H1 (cell line): ENCODE measurements around the gene LCN9. TPM values are rescaled to one million over a fixed set of nuclear protein-coding genes. Genes with fewer than 3 reads are reported as not detected.

Source experiments
- CTCF ChIA-PET: fragments of 300-600 bp; sonication (Branson Sonifier 250); formaldehyde crosslinking; loops from one replicate; lab custom pipeline; 2021; ENCODE audit not compliant: partially characterized antibody; lab: Charles Lee
- POLR2A ChIA-PET: fragments of 300-600 bp; sonication (Branson Sonifier 250); formaldehyde crosslinking; loops from one replicate; lab custom pipeline; 2021; ENCODE audit warnings: inconsistent platforms; ENCODE audit not compliant: partially characterized antibody; lab: Charles Lee
- DNase-seq, 2 experiments: peaks; one replicate each; pipeline versions ENCODE4 v3.0.0 to v3.0.0-alpha.2; 2010 to 2022; ENCODE audit warnings: low spot score in 2 of 2, low read depth in 1 of 2, mixed read lengths in 1 of 2
- FAIRE-seq: peaks from 2 replicates; lab custom pipeline; 2011; peaks lifted over from hg19 to GRCh38; lab: Jason Lieb, UNC
- H2AFZ ChIP-seq: 2 replicates; pipeline ENCODE4 v1.8.1; 2012; ENCODE audit warnings: low read length, inconsistent platforms
- H2AK5ac ChIP-seq: 2 replicates; pipeline ENCODE4 v1.6.1; 2013; ENCODE audit warnings: low read depth, low read length
- H2BK120ac ChIP-seq: replicated peaks from 2 replicates; pipeline ENCODE3; 2013; ENCODE audit warnings: low read depth, low read length, inconsistent platforms
- H2BK12ac ChIP-seq: 2 replicates; pipeline ENCODE4 v1.6.1; 2013; ENCODE audit warnings: low read depth, low read length
- H2BK15ac ChIP-seq: 2 replicates; pipeline ENCODE4 v1.6.1; 2013; ENCODE audit warnings: low read length
- H2BK20ac ChIP-seq: 2 replicates; pipeline ENCODE4 v1.6.1; 2013; ENCODE audit warnings: low read length
- H2BK5ac ChIP-seq: 2 replicates; pipeline ENCODE4 v1.6.1; 2013; ENCODE audit warnings: low read depth, low read length
- H3K14ac ChIP-seq: 2 replicates; pipeline ENCODE4 v1.6.1; 2013; ENCODE audit warnings: inconsistent platforms; ENCODE audit not compliant: insufficient read length
- H3K18ac ChIP-seq: 2 replicates; pipeline ENCODE4 v1.6.1; 2013; ENCODE audit warnings: low read length; ENCODE audit errors: extremely low read depth
- H3K23ac ChIP-seq: 2 replicates; pipeline ENCODE4 v1.6.1; 2013; ENCODE audit warnings: inconsistent platforms; ENCODE audit not compliant: insufficient read length
- H3K23me2 ChIP-seq: 2 replicates; pipeline ENCODE4 v1.6.1; 2013; ENCODE audit warnings: low read depth, low read length
- H3K27ac ChIP-seq: 2 replicates; pipeline ENCODE4 v1.6.1; 2011; ENCODE audit warnings: low read depth, low read length, inconsistent platforms
- H3K27me3 ChIP-seq, 4 experiments: replicated peaks in 1 of 4; 1 replicate in 1 of 4; 2 replicates in 3 of 4; pipeline versions ENCODE4 v1.6.1 to v1.8.1; 2011 to 2013; ENCODE audit warnings: low read length in 3 of 4, mild to moderate bottlenecking in 3 of 4, inconsistent platforms in 2 of 4, mixed read lengths in 2 of 4, moderate library complexity in 1 of 4; ENCODE audit not compliant: control insufficient read depth in 3 of 4, insufficient read depth in 3 of 4; ENCODE audit errors: extremely low read depth in 1 of 4
- H3K36me3 ChIP-seq, 4 experiments: 2 replicates each; pipeline versions ENCODE4 v1.6.1 to v1.8.1; 2011 to 2013; ENCODE audit warnings: mild to moderate bottlenecking in 4 of 4, low read length in 3 of 4, moderate library complexity in 2 of 4, control low read depth in 1 of 4, inconsistent platforms in 1 of 4; ENCODE audit not compliant: insufficient read depth in 4 of 4, control insufficient read depth in 2 of 4
- H3K4ac ChIP-seq: replicated peaks from 2 replicates; pipeline ENCODE3; 2013; ENCODE audit warnings: low read length, low read depth, mixed read lengths, inconsistent platforms; ENCODE audit not compliant: insufficient read length
- H3K4me1 ChIP-seq, 4 experiments: replicated peaks in 1 of 4; 1 replicate in 1 of 4; 2 replicates in 3 of 4; pipeline versions ENCODE4 v1.6.1 to v1.8.1; 2011 to 2013; ENCODE audit warnings: low read length in 3 of 4, inconsistent platforms in 2 of 4, mixed read lengths in 1 of 4; ENCODE audit not compliant: insufficient read depth in 4 of 4, control insufficient read depth in 3 of 4
- H3K4me2 ChIP-seq, 2 experiments: 2 replicates each; pipeline versions ENCODE4 v1.6.1 to v1.8.1; 2011 to 2013; ENCODE audit warnings: low read depth in 2 of 2, low read length in 2 of 2, control low read depth in 1 of 2, inconsistent platforms in 1 of 2, mild to moderate bottlenecking in 1 of 2; ENCODE audit not compliant: insufficient read depth in 1 of 2
- H3K4me3 ChIP-seq, 4 experiments: fragments of 200-600, 300-600 bp in 1 of 4; sonication (generic), shearing (Covaris generic), sonication (Bioruptor Twin) in 1 of 4; 2 replicates each; pipeline versions ENCODE4 v1.5.1 to v1.8.1; 2011 to 2016; ENCODE audit warnings: low read length in 4 of 4, low read depth in 3 of 4, control low read depth in 2 of 4, inconsistent platforms in 2 of 4, mild to moderate bottlenecking in 2 of 4, mixed read lengths in 1 of 4, moderate library complexity in 1 of 4; ENCODE audit not compliant: insufficient read depth in 2 of 4; ENCODE audit errors: extremely low read depth in 1 of 4
- H3K56ac ChIP-seq: replicated peaks from 2 replicates; pipeline ENCODE3; 2013; ENCODE audit warnings: low read depth, mild to moderate bottlenecking, mixed read lengths, low read length, inconsistent platforms; ENCODE audit not compliant: insufficient read length
- H3K79me1 ChIP-seq: 2 replicates; pipeline ENCODE4 v1.6.1; 2013; ENCODE audit warnings: low read depth, low read length, control low read depth
- H3K79me2 ChIP-seq, 2 experiments: 2 replicates each; pipeline versions ENCODE4 v1.6.1 to v1.8.1; 2012 to 2013; ENCODE audit warnings: low read length in 2 of 2, mild to moderate bottlenecking in 2 of 2, inconsistent platforms in 1 of 2; ENCODE audit not compliant: insufficient read depth in 2 of 2, control insufficient read depth in 1 of 2
- H3K9ac ChIP-seq, 4 experiments: replicated peaks in 1 of 4; 1 replicate in 1 of 4; 2 replicates in 3 of 4; pipeline versions ENCODE4 v1.6.1 to v1.8.1; 2011 to 2013; ENCODE audit warnings: low read depth in 3 of 4, low read length in 3 of 4, control low read depth in 2 of 4, mild to moderate bottlenecking in 2 of 4, moderate library complexity in 2 of 4, inconsistent platforms in 1 of 4; ENCODE audit errors: extremely low read depth in 1 of 4
- H3K9me3 ChIP-seq, 2 experiments: 2 replicates each; pipeline versions ENCODE4 v1.6.1 to v1.8.1; 2012 to 2013; ENCODE audit warnings: mild to moderate bottlenecking in 2 of 2, moderate library complexity in 2 of 2, control low read depth in 1 of 2, inconsistent platforms in 1 of 2, low read depth in 1 of 2, low read length in 1 of 2, mixed read lengths in 1 of 2; ENCODE audit not compliant: insufficient read depth in 2 of 2
- H4K20me1 ChIP-seq, 2 experiments: replicated peaks in 1 of 2; 2 replicates each; pipeline versions ENCODE3 to v1.8.1; 2011 to 2013; ENCODE audit warnings: inconsistent platforms in 2 of 2, low read length in 2 of 2, mild to moderate bottlenecking in 1 of 2; ENCODE audit not compliant: insufficient read depth in 2 of 2, control insufficient read depth in 1 of 2
- H4K5ac ChIP-seq: 2 replicates; pipeline ENCODE4 v1.6.1; 2013; ENCODE audit warnings: low read length, low read depth, mixed read lengths, inconsistent platforms; ENCODE audit not compliant: insufficient read length
- H4K8ac ChIP-seq: 2 replicates; pipeline ENCODE4 v1.8.0; 2013; ENCODE audit warnings: mild to moderate bottlenecking, moderate library complexity, low read length, inconsistent platforms; ENCODE audit not compliant: insufficient read depth; ENCODE audit errors: extremely low read depth
- H4K91ac ChIP-seq: replicated peaks from 2 replicates; pipeline ENCODE3; 2013; ENCODE audit warnings: low read length, mixed read lengths, inconsistent platforms; ENCODE audit not compliant: insufficient read length
- ASH2L ChIP-seq: fragments of 200-600, 300-600 bp; sonication (generic); IDR thresholded peaks from one replicate; pipeline ENCODE4 v1.7.1; 2017; ENCODE audit warnings: low read length
- CBX8 ChIP-seq: fragments of 300-800, 300-1000 bp; sonication (generic); IDR thresholded peaks from 2 replicates; pipeline ENCODE4 v1.7.1; 2016; ENCODE audit warnings: low read depth, low read length, borderline replicate concordance
- CHD1 ChIP-seq: IDR thresholded peaks from 2 replicates; pipeline ENCODE4 v1.6.1; 2012; ENCODE audit warnings: low read depth, low read length, improper control_type of control experiment
- CTBP2 ChIP-seq: IDR thresholded peaks from 2 replicates; pipeline ENCODE4 v1.7.0; 2011; ENCODE audit warnings: borderline replicate concordance, mild to moderate bottlenecking, moderate library complexity, mixed read lengths, low read length; ENCODE audit not compliant: insufficient read depth, insufficient read length
- EGR1 ChIP-seq: IDR thresholded peaks from 2 replicates; pipeline ENCODE4 v1.6.1; 2011; ENCODE audit warnings: low read depth, low read length, borderline replicate concordance
- HDAC6 ChIP-seq: IDR thresholded peaks from one replicate; pipeline ENCODE4 v1.7.1; 2012; ENCODE audit warnings: low read depth, mild to moderate bottlenecking, inconsistent platforms, low read length, moderate library complexity
- KDM1A ChIP-seq: fragments of 200-600, 300-600 bp; sonication (generic); IDR thresholded peaks from 2 replicates; pipeline ENCODE4 v1.7.1; 2016; ENCODE audit warnings: mild to moderate bottlenecking, low read length, borderline replicate concordance
- POLR2A ChIP-seq, 2 experiments: IDR thresholded peaks; 1 replicate in 1 of 2; 2 replicates in 1 of 2; pipeline ENCODE4 v1.6.1; 2011; ENCODE audit warnings: low read depth in 2 of 2, low read length in 2 of 2, mild to moderate bottlenecking in 2 of 2; ENCODE audit errors: control extremely low read depth in 1 of 2
- POLR2AphosphoS5 ChIP-seq: IDR thresholded peaks from 2 replicates; pipeline ENCODE4 v1.6.1; 2011; ENCODE audit warnings: low read depth, low read length
- RBBP5 ChIP-seq: IDR thresholded peaks from 2 replicates; pipeline ENCODE4 v1.7.1; 2012; ENCODE audit warnings: low read depth, mild to moderate bottlenecking, inconsistent platforms, low read length, moderate library complexity, borderline replicate concordance
- SP1 ChIP-seq: IDR thresholded peaks from 2 replicates; pipeline ENCODE4 v1.6.1; 2011; ENCODE audit warnings: low read depth, low read length
- SUZ12 ChIP-seq: fragments of 200-600 bp; sonication (generic); IDR thresholded peaks from 2 replicates; pipeline ENCODE4 v1.6.1; 2012; ENCODE audit warnings: mild to moderate bottlenecking, inconsistent platforms, low read length, moderate library complexity, mixed read lengths
- TEAD4 ChIP-seq: IDR thresholded peaks from 2 replicates; pipeline ENCODE4 v1.6.1; 2012; ENCODE audit warnings: low read depth, low read length, inconsistent platforms, mixed read lengths
- USF2 ChIP-seq: IDR thresholded peaks from 2 replicates; pipeline ENCODE4 v1.6.1; 2011; ENCODE audit warnings: low read length, improper control_type of control experiment
- WGBS, 2 experiments: shearing (Covaris generic) in 1 of 2; methylation state at CpG; one replicate each; pipeline versions ENCODE4 v1.1.6 to v1.1.7; 2013 to 2015; ENCODE audit warnings: low lambda C conversion rate in 2 of 2, mixed read lengths in 2 of 2, inconsistent platforms in 1 of 2, low coverage in 1 of 2, missing lambda C conversion rate in 1 of 2; ENCODE audit not compliant: insufficient replicate concordance in 2 of 2, insufficient coverage in 1 of 2, insufficient read length in 1 of 2; ENCODE audit errors: extremely low coverage in 1 of 2, missing lambda C conversion rate in 1 of 2; 5-methylcytosine and 5-hydroxymethylcytosine counted together
- polyA plus RNA-seq, 7 experiments: library from polyadenylated mRNA; depleted of rRNA in 3 of 7; stranded (reverse) in 5 of 7; unstranded in 2 of 7; fragments of >200 nt in 5 of 7; fragments of 200-250 nt in 2 of 7; gene quantifications; 1 replicate in 5 of 7; 2 replicates in 1 of 7; 4 replicates in 1 of 7; pipeline versions ENCODE4 v1.2.1 to v1.2.3, GENCODE V29; 2011 to 2013; ENCODE audit warnings: missing spikeins in 2 of 7, mixed read lengths in 2 of 7
- total RNA-seq: library from RNA; stranded (reverse); fragmentation: NEBNext Ultra II Directional; extraction: Animal tissue kit (Norgen Biotek cat#: 25700); gene quantifications from 2 replicates; pipeline ENCODE4 v1.2.1, GENCODE V29; 2021

The LCN9 gene
- total and polyA plus RNA-seq, 2 of the 8 experiments (the other 6 are each of a cell fraction or from before 2014, with no cell fraction given), result 2.3 to 3.1 TPM

- ChIA-PET CTCF (interaction anchor here (1.4 to 2.1 kb wide), 2 partner anchors 11 to 23 kb away, joined by 3 to 7 read pairs; no protein-coding TSS in a partner anchor), POLR2A (interaction anchor here (1.0 kb wide), 1 partner anchor 8 kb away, joined by 3 read pairs; no protein-coding TSS in a partner anchor)
- Histone ChIP-seq H3K27ac (no peak within 1 kb of the TSS), H2BK12ac (no peak within 1 kb of the TSS), H3K4ac (no peak within 1 kb of the TSS), H3K56ac (no peak within 1 kb of the TSS), H2AFZ (no peak within 1 kb of the TSS), H3K4me3 (no peak within 1 kb of the TSS; a peak in 1 of 8 replicates), H2BK20ac (no peak within 1 kb of the TSS), H3K9me3 (peaks cover 10 to 22% of the 10 kb centered on the region in 2 experiments; a peak in 3 of 4 replicates), H3K79me2 (no peaks in the 10 kb centered on the region), H2BK15ac (no peak within 1 kb of the TSS), H2BK120ac (no peak within 1 kb of the TSS), H4K8ac (no peak within 1 kb of the TSS), H3K23me2 (no peaks in the 10 kb centered on the region), H3K9ac (no peak within 1 kb of the TSS), H2BK5ac (no peak within 1 kb of the TSS), H3K18ac (no peak within 1 kb of the TSS), H3K79me1 (no peaks in the 10 kb centered on the region), H3K4me2 (no peak within 1 kb of the TSS), H4K20me1 (no peaks in the 10 kb centered on the region), H4K91ac (no peak within 1 kb of the TSS), H2AK5ac (no peak within 1 kb of the TSS), H3K23ac (no peak within 1 kb of the TSS), H3K27me3 (no peaks in the 10 kb centered on the region), H3K4me1 (peaks cover 0 to 2% (median under 1%) of the 10 kb centered on the region in 4 experiments; a peak in 2 of 7 replicates), H3K36me3 (peaks cover 0 to 8% (median 1%) of the 10 kb centered on the region in 4 experiments; a peak in 2 of 8 replicates), H3K14ac (no peak within 1 kb of the TSS), H4K5ac (no peak within 1 kb of the TSS)
- WGBS, 2 experiments, result 87% methylated on average over 9 of the region's 9 CpGs; no CpG with 5 or more reads in 1 of the 2 experiments
- peak in 1 of 2 experiments; percentile 24 for DNase-seq
- FAIRE-seq, result no peak
- TF ChIP-seq SP1 (no peak), CHD1 (no peak), EGR1 (no peak), KDM1A (no peak), TEAD4 (no peak), ASH2L (no peak), POLR2AphosphoS5 (no peak), SUZ12 (no peak), USF2 (no peak), RBBP5 (no peak), CTBP2 (no peak), CBX8 (no peak), POLR2A (IDR thresholded peaks at IDR 0.05; ENCODE audit: control extremely low read depth in 1 of 2, low read depth in 2 of 2, low read length in 2 of 2) (no peak), HDAC6 (no peak)
Observed at GRCh38 chr9:135639196-135639595, 23.9 kb upstream of the LCN9 start, which contains the start of gene GLT6D1. TSS of gene GLT6D1 (minus strand) at chr9:135639540. CDS start at chr9:135639187, 353 bp downstream.
